Stimulated activated CD4-positive, alpha-beta T cell treated with anti-CD3 and anti-CD28 coated beads, Interleukin-1b, Interleukin-23, amount 100 ng/mL, for 4 hours (primary cell): Measurements from ENCODE around the gene GATA5.
"Not testable (repeated sequence)": the region's sequence is repeated elsewhere in the genome, so short reads cannot be mapped to it uniquely, and the experiment has no call there.

ENCODE experiments used
- DNase-seq, 2 donors: peaks; one replicate each; pipeline ENCODE4 v3.0.0-alpha.2; 2020; ENCODE audit warnings: low read depth in 2 of 2

Gene GATA5

DNA sequence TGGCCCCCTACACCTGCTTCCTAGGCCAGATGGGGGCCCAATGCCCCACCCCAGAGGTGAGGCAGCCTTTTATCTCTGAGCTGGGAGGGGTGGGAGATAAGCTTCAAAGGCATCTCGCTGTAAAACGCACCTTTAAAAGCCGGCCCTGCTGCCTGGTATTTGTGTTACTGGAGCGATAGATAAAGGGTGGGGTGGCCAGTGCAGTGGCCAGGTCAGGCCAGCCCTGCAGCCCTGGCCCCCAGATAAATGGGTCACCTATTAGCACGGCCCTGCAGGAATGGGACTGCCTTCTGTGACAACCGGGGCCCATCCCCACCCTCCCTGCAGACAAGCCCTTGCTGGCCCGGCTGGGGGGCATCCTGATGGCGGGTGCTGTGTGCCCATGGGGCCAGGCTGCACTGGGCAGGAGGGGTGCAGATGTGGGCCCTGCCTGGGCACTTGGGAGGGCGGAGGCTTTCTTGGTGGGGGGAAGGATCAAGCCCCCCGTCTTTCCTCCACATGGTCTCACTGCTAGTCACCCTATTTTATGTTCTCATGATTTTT, 45.4 kb downstream of the GATA5 start:
- no peak for DNase-seq

- DNase-seq = no peak
Observed at GRCh38 chr20:62429455-62430310, 46.1 kb downstream of the GATA5 start.

- no peak for DNase-seq
Observed at GRCh38 chr20:62428396-62429295, 47.1 kb downstream of the GATA5 start.

- DNase-seq = no peak
Observed at GRCh38 chr20:62428002-62428372, 47.8 kb downstream of the GATA5 start.

DNA sequence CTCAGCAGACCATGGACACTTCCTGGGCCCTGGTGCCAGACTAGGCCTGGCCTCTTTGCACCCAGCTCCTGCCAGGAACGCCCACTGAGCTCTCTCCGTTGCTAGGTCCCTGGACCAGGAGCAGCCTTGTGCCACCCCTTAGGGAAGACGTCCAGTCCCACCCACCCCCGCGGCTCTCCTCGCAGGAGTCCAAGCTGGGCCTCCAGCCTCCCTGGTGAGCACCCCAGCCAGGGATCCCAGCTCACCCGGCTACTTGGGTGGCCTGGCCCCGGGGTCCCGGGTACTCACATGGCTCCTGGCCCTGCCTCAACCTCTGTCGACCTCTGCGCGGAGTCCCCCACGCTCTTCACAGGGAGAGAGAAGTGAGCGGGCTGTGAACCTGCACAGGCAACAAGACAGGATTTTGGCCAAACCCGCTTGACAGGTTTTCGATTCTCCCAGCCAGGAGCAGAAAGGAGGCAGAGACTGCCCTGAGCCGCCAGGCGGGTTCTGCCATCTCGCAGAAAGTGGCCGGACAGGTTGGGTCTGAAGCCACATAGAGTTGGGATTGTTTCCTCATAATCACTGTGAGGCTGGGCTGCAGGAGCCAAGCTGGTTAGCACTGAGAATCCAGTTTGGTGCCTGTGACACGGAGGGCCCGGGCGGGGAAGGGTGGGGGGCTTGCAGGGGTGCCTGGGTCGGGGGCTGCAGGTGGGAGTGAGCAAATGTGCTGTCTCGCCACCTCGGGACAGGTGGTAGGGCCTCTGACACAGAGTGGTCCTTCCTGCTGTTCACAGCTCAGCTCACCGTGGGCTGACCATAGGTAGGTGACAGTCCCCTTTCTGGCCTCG, 48.4 kb downstream of the GATA5 start, which contains the start of gene RBBP8NL:
RBBP8NL (minus strand) TSS at position 368 of the 830 bp plus-strand sequence. CDS start 7,892 bp downstream, outside the sequence.
- no peak for DNase-seq

DNA sequence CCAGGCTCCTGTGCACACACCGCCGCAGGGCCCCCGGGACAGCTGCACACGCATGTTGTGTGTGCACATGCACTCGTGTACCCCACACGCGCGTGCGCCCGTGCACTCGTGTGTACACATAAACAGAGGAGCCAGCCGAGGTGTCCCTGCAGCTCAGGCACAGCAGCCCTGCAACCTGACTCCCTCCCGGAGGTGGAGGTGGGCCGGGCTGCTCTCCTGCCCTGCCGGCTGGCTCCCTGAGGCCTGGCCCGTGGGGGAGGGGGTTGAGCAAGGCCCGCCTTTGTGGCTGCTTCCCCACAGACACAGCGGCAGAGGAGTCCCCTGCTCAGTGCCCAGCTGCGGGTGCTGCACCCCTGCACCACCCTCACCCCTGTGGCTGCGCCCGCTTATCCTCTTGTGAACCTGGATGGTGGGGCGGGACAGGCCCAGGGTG, 49.1 kb downstream of the GATA5 start:
- DNase-seq = no peak

- not testable (repeated sequence) for DNase-seq
Observed at GRCh38 chr20:62426059-62426348, 49.8 kb downstream of the GATA5 start.

GRCh38 chr20:62425281-62426058, 50.3 kb downstream of the GATA5 start:
- DNase-seq = no peak

GRCh38 chr20:62424249-62425107, 51.3 kb downstream of the GATA5 start:
- DNase-seq = no peak

DNA sequence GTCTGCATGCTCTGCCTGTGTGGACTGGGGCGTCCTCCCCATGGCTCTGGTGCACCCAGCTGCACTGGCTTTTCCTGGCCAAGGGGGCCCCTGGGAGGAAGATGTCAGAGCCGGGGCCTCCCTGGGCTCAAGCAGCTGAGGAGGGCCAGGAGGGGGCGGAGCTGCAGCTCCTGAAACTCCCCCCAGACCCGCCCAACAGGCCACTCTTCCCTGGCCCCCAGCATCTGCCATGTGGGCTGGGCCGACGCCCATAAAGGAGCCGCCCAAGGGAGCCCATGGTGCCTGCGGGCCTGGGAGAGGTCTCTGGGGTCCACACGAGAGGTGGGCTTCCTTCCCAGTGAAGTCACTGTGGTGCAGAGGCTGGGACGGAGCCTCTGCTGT, 52.5 kb downstream of the GATA5 start:
- no peak for DNase-seq

DNA sequence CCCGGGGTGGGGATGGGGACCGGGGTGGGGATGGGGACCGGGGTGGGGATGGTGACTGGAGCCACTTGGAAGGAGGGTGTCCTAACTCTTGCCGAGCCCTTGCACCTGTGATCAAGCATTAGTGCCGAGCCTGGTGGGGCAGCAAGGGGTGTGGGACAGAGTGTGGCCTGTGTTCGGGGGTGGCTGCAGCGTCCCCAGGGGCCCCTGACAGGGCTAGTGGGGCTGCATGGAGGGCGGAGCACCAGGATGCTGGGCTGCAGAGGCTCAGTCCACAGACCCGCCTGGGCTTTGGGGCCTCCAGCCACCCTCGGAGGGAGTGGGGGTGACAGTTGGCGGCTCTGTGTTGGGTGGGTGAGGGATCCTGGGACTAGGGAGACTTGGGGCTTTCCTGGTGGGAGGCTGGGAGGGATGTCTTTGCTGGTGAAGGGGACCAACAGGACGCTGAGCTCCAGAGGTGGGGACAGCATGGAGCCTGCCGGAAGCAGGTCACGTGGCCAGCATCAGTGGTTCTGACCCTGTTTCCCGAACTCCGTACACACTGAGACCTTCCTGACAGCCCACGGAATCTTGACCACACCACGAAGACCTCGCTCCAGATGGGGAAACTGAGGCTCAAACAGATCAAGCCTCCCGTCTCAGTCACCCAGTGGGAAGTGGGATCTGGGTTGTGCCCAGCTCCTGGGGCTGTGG, 53.0 kb downstream of the GATA5 start:
- no peak for DNase-seq

DNA sequence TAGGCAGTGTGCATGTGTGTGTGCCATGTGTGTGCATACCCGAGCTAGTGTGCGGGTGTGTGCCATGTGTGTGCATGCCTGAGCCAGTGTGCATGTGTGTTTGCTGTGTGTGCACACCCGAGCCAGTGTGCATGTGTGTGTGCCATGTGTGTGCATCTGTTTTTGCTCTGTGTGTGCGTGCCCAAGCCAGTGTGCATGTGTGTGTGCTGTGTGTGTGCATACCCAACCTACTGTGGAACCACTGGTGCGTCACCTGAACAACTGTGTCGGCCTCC, 54.1 kb downstream of the GATA5 start:
- no peak for DNase-seq

DNA sequence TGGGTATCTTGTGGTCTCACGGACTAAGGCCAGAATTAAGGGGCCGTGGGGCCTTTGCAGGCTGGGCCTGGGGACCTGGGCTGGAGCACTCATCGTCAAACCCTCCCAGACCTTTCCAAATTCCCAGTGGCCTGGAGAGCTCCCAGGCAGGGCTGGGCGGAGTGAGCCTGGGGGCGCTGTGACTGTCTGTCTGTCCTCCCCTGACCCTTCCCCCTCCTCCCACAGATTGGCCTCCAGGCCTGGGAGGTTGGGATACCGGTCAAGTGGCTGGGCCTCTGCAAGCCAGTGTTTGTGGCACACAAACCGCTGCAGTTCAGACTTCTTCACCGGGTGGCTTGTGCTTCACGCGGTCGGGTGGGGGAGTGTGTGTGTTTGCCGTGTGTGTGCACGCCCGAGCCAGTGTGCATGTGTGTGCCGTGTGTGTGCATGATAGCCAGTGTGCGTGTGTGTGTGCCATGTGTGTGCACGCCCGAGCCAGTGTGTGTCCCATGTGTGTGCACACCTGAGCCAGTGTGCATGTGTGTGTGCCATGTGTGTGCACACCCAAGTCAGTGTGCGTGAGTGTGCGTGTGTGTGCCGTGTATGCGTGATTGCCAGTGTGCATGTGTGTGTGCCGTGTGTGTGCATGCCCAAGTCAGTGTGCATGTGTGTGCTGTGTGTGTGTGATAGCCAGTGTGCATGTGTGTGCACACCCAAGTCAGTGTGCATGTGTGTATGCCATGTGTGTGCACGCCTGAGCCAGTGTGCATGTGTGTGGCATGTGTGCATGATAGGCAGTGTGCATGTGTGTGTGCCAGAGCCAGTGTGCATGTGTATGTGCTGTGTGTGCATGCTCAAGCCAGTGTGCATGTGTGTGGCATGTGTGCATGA, 54.7 kb downstream of the GATA5 start:
- DNase-seq = no peak

DNA sequence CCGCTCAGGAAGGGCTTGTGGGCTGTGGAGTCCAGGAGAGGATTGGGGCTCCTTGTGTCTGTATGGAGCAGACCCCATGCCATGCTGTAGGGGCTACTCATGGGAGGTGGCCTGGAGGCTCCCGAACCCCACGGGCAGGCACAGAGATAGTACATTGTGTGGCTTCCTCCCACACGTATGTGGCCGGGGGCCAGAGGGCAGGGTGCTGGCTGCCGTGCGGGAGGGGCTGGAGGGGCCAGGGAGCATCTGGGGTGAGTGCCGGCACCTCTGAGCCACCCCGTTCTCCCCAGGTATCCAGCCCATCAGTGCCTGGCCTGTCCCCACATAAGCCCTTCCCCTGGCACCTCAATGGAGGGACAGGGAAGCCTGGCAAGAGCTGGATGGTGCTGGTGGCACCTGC, 56.0 kb downstream of the GATA5 start:
- no peak for DNase-seq

- DNase-seq = no peak
Observed at GRCh38 chr20:62418709-62419487, 56.9 kb downstream of the GATA5 start.

- no peak for DNase-seq
Observed at GRCh38 chr20:62417981-62418708, 57.6 kb downstream of the GATA5 start.
